ENCODE data around the gene SOX18. TPM values are rescaled to one million over a fixed set of nuclear protein-coding genes. Genes with fewer than 3 reads are reported as not detected.
A peak's percentile ranks its signal among the peaks of the same experiment; 100 is the strongest.

SOX18 gene
- total RNA-seq, 4 donors from 2014 or later: 6.7 to 116 (median 19.1) TPM

DNA sequence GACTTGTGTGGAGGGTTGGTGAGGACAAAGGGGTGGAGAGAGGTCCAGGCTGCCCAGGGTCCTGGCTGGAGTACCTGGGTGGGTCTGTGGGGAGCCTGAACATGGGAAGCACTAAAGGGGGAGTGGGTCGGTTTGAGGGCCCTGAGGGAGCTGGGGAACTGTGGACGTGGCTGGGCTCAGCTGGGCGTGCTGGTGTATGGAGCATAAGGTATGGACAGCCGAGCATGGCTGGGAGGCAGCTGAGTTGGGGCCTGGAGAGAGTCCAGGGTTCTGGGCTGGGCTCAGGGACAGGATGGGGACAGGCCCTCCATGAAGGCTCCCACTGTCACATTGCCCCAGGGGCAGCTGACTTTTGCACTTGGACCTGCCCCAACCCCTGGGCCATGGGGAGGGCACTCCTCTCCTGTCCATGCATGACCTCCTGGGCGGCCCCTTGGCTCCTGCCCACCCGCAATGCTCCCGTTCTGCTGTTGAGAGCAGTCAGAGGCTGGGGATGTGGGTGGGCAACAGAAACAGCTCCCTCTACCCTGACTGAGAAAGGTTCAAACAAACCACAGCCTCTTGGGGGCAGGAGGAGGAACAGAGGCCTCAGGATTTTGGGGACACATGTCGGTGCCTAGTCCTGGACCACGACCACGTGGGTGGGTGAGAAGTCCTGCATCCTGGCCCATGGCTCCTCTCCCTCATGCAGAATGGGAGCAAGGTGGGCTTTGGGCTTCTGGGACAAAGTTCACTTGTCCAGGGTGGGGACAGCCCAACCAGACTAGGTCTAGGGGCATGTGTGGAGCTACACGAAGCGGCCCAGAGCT lies 9.0 kb downstream of the SOX18 start:
- Histone ChIP-seq H3K4me1 (peaks cover 0 to 22% of the 10 kb centered on the region in 2 donors), H3K27ac (no peak overlapping the region), H3K9me3 (no peaks in the 10 kb centered on the region), H3K36me3 (no peaks in the 10 kb centered on the region), H3K4me3 (no peak overlapping the region), H3K27me3 (peaks cover 0 to 42% of the 10 kb centered on the region in 2 donors)
- TF ChIP-seq, protein P1, sequence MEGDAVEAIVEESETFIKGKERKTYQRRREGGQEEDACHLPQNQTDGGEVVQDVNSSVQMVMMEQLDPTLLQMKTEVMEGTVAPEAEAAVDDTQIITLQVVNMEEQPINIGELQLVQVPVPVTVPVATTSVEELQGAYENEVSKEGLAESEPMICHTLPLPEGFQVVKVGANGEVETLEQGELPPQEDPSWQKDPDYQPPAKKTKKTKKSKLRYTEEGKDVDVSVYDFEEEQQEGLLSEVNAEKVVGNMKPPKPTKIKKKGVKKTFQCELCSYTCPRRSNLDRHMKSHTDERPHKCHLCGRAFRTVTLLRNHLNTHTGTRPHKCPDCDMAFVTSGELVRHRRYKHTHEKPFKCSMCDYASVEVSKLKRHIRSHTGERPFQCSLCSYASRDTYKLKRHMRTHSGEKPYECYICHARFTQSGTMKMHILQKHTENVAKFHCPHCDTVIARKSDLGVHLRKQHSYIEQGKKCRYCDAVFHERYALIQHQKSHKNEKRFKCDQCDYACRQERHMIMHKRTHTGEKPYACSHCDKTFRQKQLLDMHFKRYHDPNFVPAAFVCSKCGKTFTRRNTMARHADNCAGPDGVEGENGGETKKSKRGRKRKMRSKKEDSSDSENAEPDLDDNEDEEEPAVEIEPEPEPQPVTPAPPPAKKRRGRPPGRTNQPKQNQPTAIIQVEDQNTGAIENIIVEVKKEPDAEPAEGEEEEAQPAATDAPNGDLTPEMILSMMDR (IDR thresholded peaks at IDR 0.05): no peak
- TF ChIP-seq POLR2A (IDR thresholded peaks at IDR 0.05): no peak
- DNase-seq: no peak
- intact Hi-C loops (cut with DNase I; ENCODE audit: low total_unique reads): no loop called here

DNA sequence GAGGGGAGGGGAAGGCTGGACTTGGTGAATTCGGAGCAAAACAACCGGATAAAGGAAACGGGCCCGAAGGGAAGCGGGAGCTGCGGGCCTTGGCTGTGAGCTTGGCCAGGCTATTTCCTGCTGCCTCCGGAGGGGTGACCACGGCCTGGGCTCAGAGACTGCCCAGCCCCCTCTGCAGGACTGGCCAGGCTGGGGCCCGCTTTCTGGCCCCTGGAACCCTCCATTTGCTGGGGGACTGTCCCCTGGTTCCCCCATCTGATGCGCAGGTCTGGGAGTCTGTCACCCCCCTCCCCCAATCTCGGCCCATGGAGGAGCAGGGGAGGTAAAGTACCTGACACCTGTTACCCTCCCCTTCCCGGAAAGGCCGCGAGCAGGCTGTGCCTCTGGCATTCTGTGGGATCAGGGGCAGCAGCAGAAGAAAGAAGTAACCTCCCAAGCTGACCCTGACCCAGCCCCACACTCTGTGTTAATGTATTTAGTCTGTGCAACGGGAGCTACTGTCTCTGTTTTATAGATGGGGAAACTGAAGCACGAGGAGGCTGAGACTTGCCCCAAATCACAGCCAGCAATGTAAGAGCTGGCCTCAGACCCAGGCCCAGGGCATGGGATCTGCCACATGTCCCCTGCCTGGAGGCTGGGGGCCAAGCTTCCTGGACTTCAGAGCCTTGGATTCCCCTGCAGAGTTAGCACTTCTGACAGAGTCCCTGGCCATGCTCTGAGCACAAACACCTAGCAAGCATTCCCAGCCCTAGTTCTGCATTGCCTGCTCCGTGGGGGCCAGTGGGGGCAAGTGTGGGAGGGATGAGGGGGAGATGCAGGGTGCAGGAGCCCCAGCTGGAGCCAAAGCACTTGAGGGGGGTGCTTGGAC lies 9.9 kb downstream of the SOX18 start:
- TF ChIP-seq POLR2A (IDR thresholded peaks at IDR 0.05): no peak
- TF ChIP-seq, protein P1 (IDR thresholded peaks at IDR 0.05): no peak
- H3K9me3 ChIP-seq: no peaks in the 10 kb centered on the region
- H3K4me3 ChIP-seq: peak overlapping the region in 1 of 2 donors; percentile 20
- H3K36me3 ChIP-seq: no peaks in the 10 kb centered on the region
- intact Hi-C loops (cut with DNase I; ENCODE audit: low total_unique reads): no loop called here
- H3K27me3 ChIP-seq: peaks cover 0 to 42% of the 10 kb centered on the region in 2 donors
- H3K27ac ChIP-seq: no peak overlapping the region
- no peak for DNase-seq
- H3K4me1 ChIP-seq: peaks cover 0 to 22% of the 10 kb centered on the region in 2 donors

DNA sequence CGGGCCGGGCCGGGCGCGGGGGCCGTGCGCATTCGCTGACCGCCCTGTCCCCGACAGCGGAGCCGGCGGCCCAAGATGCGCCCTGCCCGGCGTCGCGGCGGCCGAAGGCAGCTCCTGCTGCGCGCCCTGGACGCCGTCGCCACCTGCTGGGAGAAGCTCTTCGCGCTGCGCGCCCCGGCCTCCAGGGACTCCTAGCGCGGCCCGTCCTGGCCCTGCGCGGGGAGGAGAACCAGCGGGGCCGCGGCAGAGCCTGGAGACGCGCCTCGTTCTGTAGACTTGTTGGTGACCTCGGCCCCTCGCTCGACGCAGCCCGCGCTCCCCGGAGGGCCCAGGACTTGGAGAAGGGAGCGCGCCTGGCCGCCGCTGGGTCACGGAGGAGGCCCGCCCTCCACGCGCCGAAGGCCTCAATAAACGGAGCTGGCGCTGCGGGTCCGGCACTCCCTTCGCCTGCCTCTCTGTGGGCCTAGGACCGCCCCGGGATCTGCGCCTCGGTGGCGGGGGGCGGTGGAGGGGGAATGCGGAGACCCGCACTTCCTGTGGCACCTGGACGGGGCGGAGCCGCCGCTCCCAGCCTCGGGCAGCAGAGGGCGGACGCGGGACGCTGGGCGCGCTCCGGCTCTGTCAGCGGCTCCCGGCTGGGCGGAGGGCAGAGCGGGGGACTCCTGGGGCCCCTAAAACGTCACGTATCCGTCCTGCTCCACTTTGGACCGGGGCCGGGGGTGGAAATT lies 10.7 kb downstream of the SOX18 start:
- Histone ChIP-seq H3K9me3 (no peaks in the 10 kb centered on the region), H3K27ac (peak overlapping the region in 1 of 2 donors; percentile 21), H3K27me3 (peaks cover 0 to 42% of the 10 kb centered on the region in 2 donors), H3K4me1 (peaks cover 0 to 22% of the 10 kb centered on the region in 2 donors), H3K36me3 (no peaks in the 10 kb centered on the region), H3K4me3 (peak overlapping the region; percentile 20 to 23)
- TF ChIP-seq, protein P1 (IDR thresholded peaks at IDR 0.05): peak; percentile 60 to 74 (median 65)
- TF ChIP-seq POLR2A (IDR thresholded peaks at IDR 0.05): peak in 1 of 2 donors; percentile 11
- DNase-seq: peak; percentile 62 to 76
- intact Hi-C loops (cut with DNase I; ENCODE audit: low total_unique reads): no loop called here

DNA sequence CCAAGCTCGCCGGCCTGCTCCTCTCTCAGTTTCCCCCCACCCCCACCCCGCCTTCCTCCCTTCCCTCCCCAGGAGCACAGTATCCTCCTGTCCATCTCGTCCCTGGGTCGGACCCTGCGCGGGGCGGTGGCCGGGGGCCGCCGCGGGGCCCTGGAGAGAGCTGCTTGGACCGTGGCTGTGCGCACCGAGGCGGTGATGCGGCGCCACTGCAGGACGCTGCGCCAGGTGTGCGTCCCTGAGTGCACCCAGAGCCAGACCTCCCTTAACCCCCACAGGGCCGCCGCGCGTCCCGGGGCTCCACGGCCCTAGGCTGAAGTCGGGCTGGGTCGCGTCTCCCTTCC lies 11.2 kb downstream of the SOX18 start:
- intact Hi-C loops (cut with DNase I; ENCODE audit: low total_unique reads): no loop called here
- no peak overlapping the region for H3K27ac ChIP-seq
- no peak for TF ChIP-seq POLR2A (IDR thresholded peaks at IDR 0.05)
- TF ChIP-seq, protein P1 (IDR thresholded peaks at IDR 0.05): no peak
- peaks cover 0 to 42% of the 10 kb centered on the region in 2 donors for H3K27me3 ChIP-seq
- no peak for DNase-seq
- no peaks in the 10 kb centered on the region for H3K9me3 ChIP-seq
- peak overlapping the region in 1 of 2 donors; percentile 20 for H3K4me3 ChIP-seq
- H3K4me1 ChIP-seq: peaks cover 0 to 22% of the 10 kb centered on the region in 2 donors
- no peaks in the 10 kb centered on the region for H3K36me3 ChIP-seq

Data from uterus (tissue), 4 donors.